Measurements from ENCODE around the gene CFAP299.
A peak's percentile ranks its signal among the peaks of the same experiment; 100 is the strongest.
"Not testable (repeated sequence)": the region's sequence is repeated elsewhere in the genome, so short reads cannot be mapped to it uniquely, and the experiment has no call there.

CFAP299 gene

GRCh38 chr4:80309294-80310004 lies 26.1 kb upstream of the CFAP299 start:
- TF ChIP-seq CTCF (IDR thresholded peaks at IDR 0.05; ENCODE audit: control insufficient read depth, insufficient read depth, low read depth, low read length, missing control alignments) = no peak
- H3K4me3 ChIP-seq (ENCODE audit: control insufficient read depth, low read depth, low read length) = no peak overlapping the region
- peak; percentile 72 for DNase-seq (ENCODE audit: low read depth)

GRCh38 chr4:80311130-80311529 lies 24.4 kb upstream of the CFAP299 start:
- no peak for DNase-seq (ENCODE audit: low read depth)
- no peak for TF ChIP-seq CTCF (IDR thresholded peaks at IDR 0.05; ENCODE audit: control insufficient read depth, insufficient read depth, low read depth, low read length, missing control alignments)

GRCh38 chr4:80312124-80312523 lies 23.4 kb upstream of the CFAP299 start:
- DNase-seq (ENCODE audit: low read depth) = no peak
- H3K4me3 ChIP-seq (ENCODE audit: control insufficient read depth, low read depth, low read length) = no peak overlapping the region
- TF ChIP-seq CTCF (IDR thresholded peaks at IDR 0.05; ENCODE audit: control insufficient read depth, insufficient read depth, low read depth, low read length, missing control alignments) = no peak

More at GRCh38 chr4:80311130-80311529, 24.4 kb upstream of the CFAP299 start:
- H3K4me3 ChIP-seq (ENCODE audit: control insufficient read depth, low read depth, low read length) = no peak overlapping the region

- no peak for DNase-seq (ENCODE audit: low read depth)
- no peak overlapping the region for H3K4me3 ChIP-seq (ENCODE audit: control insufficient read depth, low read depth, low read length)
- no peak for TF ChIP-seq CTCF (IDR thresholded peaks at IDR 0.05; ENCODE audit: control insufficient read depth, insufficient read depth, low read depth, low read length, missing control alignments)
Observed at GRCh38 chr4:80313627-80314026, 21.9 kb upstream of the CFAP299 start.

- not testable (repeated sequence) for DNase-seq (ENCODE audit: low read depth); H3K4me3 ChIP-seq (ENCODE audit: control insufficient read depth, low read depth, low read length)
Observed at GRCh38 chr4:80315848-80316247, 19.7 kb upstream of the CFAP299 start.

- no peak overlapping the region for H3K4me3 ChIP-seq (ENCODE audit: control insufficient read depth, low read depth, low read length)
- no peak for DNase-seq (ENCODE audit: low read depth)
- TF ChIP-seq CTCF (IDR thresholded peaks at IDR 0.05; ENCODE audit: control insufficient read depth, insufficient read depth, low read depth, low read length, missing control alignments) = no peak
Observed at GRCh38 chr4:80321341-80321740, 14.2 kb upstream of the CFAP299 start.

GRCh38 chr4:80321776-80322175 lies 13.8 kb upstream of the CFAP299 start:
- H3K4me3 ChIP-seq (ENCODE audit: control insufficient read depth, low read depth, low read length) = no peak overlapping the region
- TF ChIP-seq CTCF (IDR thresholded peaks at IDR 0.05; ENCODE audit: control insufficient read depth, insufficient read depth, low read depth, low read length, missing control alignments) = no peak
- DNase-seq (ENCODE audit: low read depth) = no peak
